Thoracic aorta (tissue), 2 donors: ENCODE data around the gene FAM184A. TPM values are rescaled to one million over a fixed set of nuclear protein-coding genes. Genes with fewer than 3 reads are reported as not detected.
A peak's percentile ranks its signal among the peaks of the same experiment; 100 is the strongest.

Experiments
- ATAC-seq: fragments of 150-250 bp; one replicate; pipeline ENCODE4 v1.8.0; 2017; ENCODE audit warnings: low read depth; ENCODE audit not compliant: insufficient number of reproducible peaks, low FRiP score
- DNase-seq: peaks from one replicate; pipeline ENCODE4 v3.0.0-alpha.2; 2020; ENCODE audit warnings: low spot score
- H3K27ac ChIP-seq, 2 donors: fragments of 200-600 bp; sonication (generic); 1 replicate in 1 of 2; 2 replicates in 1 of 2; pipeline ENCODE4 v1.5.1; 2016; ENCODE audit warnings: mild to moderate bottlenecking in 2 of 2, moderate library complexity in 2 of 2
- H3K27me3 ChIP-seq: fragments of 200-600 bp; sonication (generic); replicated peaks from 2 replicates; pipeline ENCODE4 v1.6.0; 2016; ENCODE audit warnings: mild to moderate bottlenecking; ENCODE audit not compliant: insufficient read depth
- H3K36me3 ChIP-seq: fragments of 200-600 bp; sonication (generic); one replicate; pipeline ENCODE4 v1.5.1; 2016
- H3K4me1 ChIP-seq, 2 donors: fragments of 200-600 bp; sonication (generic); 1 replicate in 1 of 2; 2 replicates in 1 of 2; pipeline versions ENCODE4 v1.5.1 to v1.6.0; 2016; ENCODE audit warnings: low read depth in 2 of 2, mild to moderate bottlenecking in 1 of 2; ENCODE audit not compliant: control insufficient read depth in 1 of 2
- H3K4me3 ChIP-seq: fragments of 200-600 bp; sonication (generic); 2 replicates; pipeline ENCODE4 v1.5.1; 2016; ENCODE audit warnings: mild to moderate bottlenecking
- H3K9me3 ChIP-seq: fragments of 200-600 bp; sonication (generic); 2 replicates; pipeline ENCODE4 v1.5.1; 2016
- CTCF ChIP-seq: fragments of 200-600 bp; sonication (generic); IDR thresholded peaks from one replicate; pipeline ENCODE4 v1.5.1; 2019; ENCODE audit warnings: antibody characterized with exemption
- total RNA-seq, 2 donors: library from RNA; depleted of rRNA; stranded (reverse); fragments of >200 nt; gene quantifications; one replicate each; pipeline versions ENCODE4 v1.1.0 to v1.2.3, GENCODE V29; 2016

FAM184A gene
- total RNA-seq, 2 donors from 2014 or later, result 0.54 to 7.5 TPM

- no peak overlapping the region for H3K27ac ChIP-seq
- no peaks in the 10 kb centered on the region for H3K36me3 ChIP-seq
- no peak for TF ChIP-seq CTCF
- H3K4me1 ChIP-seq, result peaks cover 0 to 3% of the 10 kb centered on the region in 2 donors
- no peaks in the 10 kb centered on the region for H3K27me3 ChIP-seq
- no peak for ATAC-seq
- H3K4me3 ChIP-seq, result no peak overlapping the region
- no peak for DNase-seq
- H3K9me3 ChIP-seq, result no peaks in the 10 kb centered on the region
These were observed 18.5 kb upstream of the FAM184A start for GRCh38 chr6:119096721-119097565.

GRCh38 chr6:119090256-119090655 lies 11.8 kb upstream of the FAM184A start:
- no peaks in the 10 kb centered on the region for H3K9me3 ChIP-seq
- no peak overlapping the region for H3K27ac ChIP-seq
- H3K4me3 ChIP-seq, result no peak overlapping the region
- no peak for ATAC-seq
- TF ChIP-seq CTCF, result no peak
- H3K36me3 ChIP-seq, result no peaks in the 10 kb centered on the region
- no peaks in the 10 kb centered on the region for H3K27me3 ChIP-seq
- DNase-seq, result no peak
- no peaks in the 10 kb centered on the region for H3K4me1 ChIP-seq

GRCh38 chr6:119084784-119085183 lies 6.3 kb upstream of the FAM184A start:
- DNase-seq, result no peak
- Histone ChIP-seq H3K27ac (no peak overlapping the region), H3K36me3 (no peaks in the 10 kb centered on the region), H3K4me1 (peaks cover 0 to under 1% of the 10 kb centered on the region in 2 donors), H3K27me3 (no peaks in the 10 kb centered on the region), H3K9me3 (no peaks in the 10 kb centered on the region), H3K4me3 (no peak overlapping the region)
- no peak for TF ChIP-seq CTCF
- ATAC-seq, result no peak

GRCh38 chr6:119083007-119083406 lies 4.5 kb upstream of the FAM184A start:
- DNase-seq (no peak), ATAC-seq (no peak)
- H3K27ac ChIP-seq, result no peak overlapping the region
- peaks cover 0 to 6% of the 10 kb centered on the region in 2 donors for H3K4me1 ChIP-seq
- no peaks in the 10 kb centered on the region for H3K9me3 ChIP-seq
- H3K4me3 ChIP-seq, result no peak overlapping the region
- H3K36me3 ChIP-seq, result no peaks in the 10 kb centered on the region
- no peak for TF ChIP-seq CTCF
- no peaks in the 10 kb centered on the region for H3K27me3 ChIP-seq

- peak; percentile 5 for ATAC-seq
- H3K4me1 ChIP-seq, result peaks cover 4 to 14% of the 10 kb centered on the region in 2 donors
- no peak for DNase-seq
- no peaks in the 10 kb centered on the region for H3K9me3 ChIP-seq
- no peak for TF ChIP-seq CTCF
- no peaks in the 10 kb centered on the region for H3K36me3 ChIP-seq
- no peaks in the 10 kb centered on the region for H3K27me3 ChIP-seq
- peak overlapping the region; percentile 90 for H3K4me3 ChIP-seq
- peak overlapping the region; percentile 50 to 64 for H3K27ac ChIP-seq
These were observed 882 bp upstream of the FAM184A start for GRCh38 chr6:119079283-119079809.
